Thyroid gland (tissue), 4 donors: ENCODE results near the gene NBAS.

ENCODE experiments used
- POLR2A ChIP-seq, 2 donors: fragments of 450-650 bp; IDR thresholded peaks; one replicate each; pipeline ENCODE4 v1.6.1; 2017; ENCODE audit warnings: antibody characterized with exemption in 2 of 2, mild to moderate bottlenecking in 2 of 2, moderate library complexity in 1 of 2
- TF ChIP-seq, protein P1 (sequence below), 6 experiments: fragments of 200-600 bp in 3 of 6; fragments of 450-650 bp in 3 of 6; sonication (generic) in 3 of 6; IDR thresholded peaks; one replicate each; pipeline ENCODE4 v1.5.1; 2016 to 2019; ENCODE audit warnings: antibody characterized with exemption in 6 of 6, mild to moderate bottlenecking in 2 of 6, inconsistent platforms in 1 of 6, moderate library complexity in 1 of 6

DNA sequence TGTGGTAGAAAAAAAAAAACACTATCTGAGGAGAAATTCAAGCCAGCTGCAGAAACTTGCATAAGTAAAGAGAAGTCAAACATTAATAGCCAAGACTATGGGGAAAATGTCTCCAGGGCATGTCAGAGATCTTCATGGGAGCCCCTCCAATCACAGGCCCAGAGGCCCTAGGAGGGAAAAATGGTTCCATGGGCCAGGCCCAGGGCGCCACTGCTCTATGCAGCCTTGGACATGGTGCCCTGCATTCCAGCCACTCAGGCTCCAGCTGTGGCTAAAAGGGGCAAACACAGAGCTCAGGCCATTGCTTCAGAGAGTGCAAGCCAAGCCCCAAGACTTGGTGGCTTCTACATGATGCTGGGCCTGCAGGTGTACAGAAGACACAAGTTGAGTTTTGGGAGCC lies 354.7 kb downstream of the NBAS start:
- TF ChIP-seq, protein P1, sequence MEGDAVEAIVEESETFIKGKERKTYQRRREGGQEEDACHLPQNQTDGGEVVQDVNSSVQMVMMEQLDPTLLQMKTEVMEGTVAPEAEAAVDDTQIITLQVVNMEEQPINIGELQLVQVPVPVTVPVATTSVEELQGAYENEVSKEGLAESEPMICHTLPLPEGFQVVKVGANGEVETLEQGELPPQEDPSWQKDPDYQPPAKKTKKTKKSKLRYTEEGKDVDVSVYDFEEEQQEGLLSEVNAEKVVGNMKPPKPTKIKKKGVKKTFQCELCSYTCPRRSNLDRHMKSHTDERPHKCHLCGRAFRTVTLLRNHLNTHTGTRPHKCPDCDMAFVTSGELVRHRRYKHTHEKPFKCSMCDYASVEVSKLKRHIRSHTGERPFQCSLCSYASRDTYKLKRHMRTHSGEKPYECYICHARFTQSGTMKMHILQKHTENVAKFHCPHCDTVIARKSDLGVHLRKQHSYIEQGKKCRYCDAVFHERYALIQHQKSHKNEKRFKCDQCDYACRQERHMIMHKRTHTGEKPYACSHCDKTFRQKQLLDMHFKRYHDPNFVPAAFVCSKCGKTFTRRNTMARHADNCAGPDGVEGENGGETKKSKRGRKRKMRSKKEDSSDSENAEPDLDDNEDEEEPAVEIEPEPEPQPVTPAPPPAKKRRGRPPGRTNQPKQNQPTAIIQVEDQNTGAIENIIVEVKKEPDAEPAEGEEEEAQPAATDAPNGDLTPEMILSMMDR (IDR thresholded peaks at IDR 0.05): no peak
- no peak for TF ChIP-seq POLR2A (IDR thresholded peaks at IDR 0.05)
